Measurements from ENCODE around the gene MAG.

GRCh38 chr19:35261356-35262100 lies 30.4 kb upstream of the MAG start:
- no peak for TF ChIP-seq CTCF (IDR thresholded peaks at IDR 0.05)
- TF ChIP-seq POLR2A (IDR thresholded peaks at IDR 0.05): no peak
- TF ChIP-seq POLR2AphosphoS5 (IDR thresholded peaks at IDR 0.05): no peak
